Breast epithelium (tissue), 3 donors: ENCODE measurements around the gene PTPRH.

ENCODE experiments used
- POLR2A ChIP-seq: fragments of 450-650 bp; IDR thresholded peaks from one replicate; pipeline ENCODE4 v1.6.1; 2016; ENCODE audit warnings: antibody characterized with exemption, mild to moderate bottlenecking, moderate library complexity
- POLR2AphosphoS5 ChIP-seq, 3 donors: sonication (generic); formaldehyde crosslinking; IDR thresholded peaks; one replicate each; pipeline ENCODE4 v1.6.1; 2017; ENCODE audit warnings: antibody characterized with exemption in 3 of 3
- TF ChIP-seq, protein P1 (sequence below), 3 donors: fragments of 450-650 bp; IDR thresholded peaks; one replicate each; pipeline ENCODE4 v1.5.1; 2016 to 2017; ENCODE audit warnings: antibody characterized with exemption in 3 of 3, mild to moderate bottlenecking in 3 of 3, moderate library complexity in 3 of 3

DNA sequence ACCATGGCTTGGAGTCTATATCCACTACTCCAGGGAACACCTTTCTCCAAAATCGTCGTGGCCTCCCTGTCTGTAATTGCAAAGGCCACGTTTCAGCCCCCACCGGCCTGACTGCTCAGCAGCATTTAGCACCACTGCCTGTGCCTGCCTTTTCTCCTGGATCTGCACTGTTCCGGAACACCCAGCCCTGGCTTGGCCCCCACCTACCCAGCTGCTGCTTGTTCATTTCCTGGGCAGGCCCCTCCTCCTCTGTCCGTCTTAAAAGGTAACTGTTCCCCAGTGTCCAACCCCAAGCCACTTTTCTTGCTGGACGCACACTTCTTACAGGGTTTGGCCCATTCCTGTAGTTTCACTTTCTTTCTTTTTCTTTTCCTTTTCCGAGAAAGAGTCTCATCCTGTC, 20.7 kb downstream of the PTPRH start:
- TF ChIP-seq, protein P1, sequence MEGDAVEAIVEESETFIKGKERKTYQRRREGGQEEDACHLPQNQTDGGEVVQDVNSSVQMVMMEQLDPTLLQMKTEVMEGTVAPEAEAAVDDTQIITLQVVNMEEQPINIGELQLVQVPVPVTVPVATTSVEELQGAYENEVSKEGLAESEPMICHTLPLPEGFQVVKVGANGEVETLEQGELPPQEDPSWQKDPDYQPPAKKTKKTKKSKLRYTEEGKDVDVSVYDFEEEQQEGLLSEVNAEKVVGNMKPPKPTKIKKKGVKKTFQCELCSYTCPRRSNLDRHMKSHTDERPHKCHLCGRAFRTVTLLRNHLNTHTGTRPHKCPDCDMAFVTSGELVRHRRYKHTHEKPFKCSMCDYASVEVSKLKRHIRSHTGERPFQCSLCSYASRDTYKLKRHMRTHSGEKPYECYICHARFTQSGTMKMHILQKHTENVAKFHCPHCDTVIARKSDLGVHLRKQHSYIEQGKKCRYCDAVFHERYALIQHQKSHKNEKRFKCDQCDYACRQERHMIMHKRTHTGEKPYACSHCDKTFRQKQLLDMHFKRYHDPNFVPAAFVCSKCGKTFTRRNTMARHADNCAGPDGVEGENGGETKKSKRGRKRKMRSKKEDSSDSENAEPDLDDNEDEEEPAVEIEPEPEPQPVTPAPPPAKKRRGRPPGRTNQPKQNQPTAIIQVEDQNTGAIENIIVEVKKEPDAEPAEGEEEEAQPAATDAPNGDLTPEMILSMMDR (IDR thresholded peaks at IDR 0.05), result no peak
- TF ChIP-seq POLR2AphosphoS5 (IDR thresholded peaks at IDR 0.05), result no peak
- TF ChIP-seq POLR2A, result no peak
